GM21825 (cell line): ENCODE measurements around the gene RGS7.

Experiments
- ATAC-seq: cut with Tn5 transposase; IDR thresholded peaks from one replicate; pipeline ENCODE4 v1.9.1; 2021; ENCODE audit warnings: mild to moderate bottlenecking, moderate library complexity; ENCODE audit not compliant: unreplicated experiment

RGS7 gene

GRCh38 chr1:240869071-240869470 lies 487.9 kb downstream of the RGS7 start:
- no peak for ATAC-seq

- no peak for ATAC-seq
These were observed 490.3 kb downstream of the RGS7 start for GRCh38 chr1:240866724-240867123.

- no peak for ATAC-seq
These were observed 497.0 kb downstream of the RGS7 start for GRCh38 chr1:240860023-240860422.

GRCh38 chr1:240854367-240854766 lies 502.6 kb downstream of the RGS7 start:
- ATAC-seq = no peak

GRCh38 chr1:240847325-240847724 lies 509.7 kb downstream of the RGS7 start:
- no peak for ATAC-seq

- no peak for ATAC-seq
These were observed 512.5 kb downstream of the RGS7 start for GRCh38 chr1:240844486-240844885.

GRCh38 chr1:240843798-240844197 lies 513.2 kb downstream of the RGS7 start:
- no peak for ATAC-seq

GRCh38 chr1:240836271-240836670 lies 520.7 kb downstream of the RGS7 start:
- ATAC-seq = no peak

GRCh38 chr1:240835291-240835690 lies 521.7 kb downstream of the RGS7 start:
- no peak for ATAC-seq

GRCh38 chr1:240833075-240833474 lies 523.9 kb downstream of the RGS7 start:
- no peak for ATAC-seq

- ATAC-seq = no peak
These were observed 525.1 kb downstream of the RGS7 start for GRCh38 chr1:240831922-240832321.

GRCh38 chr1:240831191-240831631 lies 525.8 kb downstream of the RGS7 start:
- ATAC-seq = no peak

GRCh38 chr1:240829487-240829886 lies 527.5 kb downstream of the RGS7 start:
- no peak for ATAC-seq

GRCh38 chr1:240827786-240828185 lies 529.2 kb downstream of the RGS7 start:
- no peak for ATAC-seq

GRCh38 chr1:240824238-240824637 lies 532.8 kb downstream of the RGS7 start:
- no peak for ATAC-seq

- no peak for ATAC-seq
These were observed 533.6 kb downstream of the RGS7 start for GRCh38 chr1:240823357-240823756.

- ATAC-seq = no peak
These were observed 535.1 kb downstream of the RGS7 start for GRCh38 chr1:240821925-240822324.

GRCh38 chr1:240820816-240821215 lies 536.2 kb downstream of the RGS7 start:
- no peak for ATAC-seq

- ATAC-seq = no peak
These were observed 540.5 kb downstream of the RGS7 start for GRCh38 chr1:240816472-240816871.

GRCh38 chr1:240813720-240814119 lies 543.3 kb downstream of the RGS7 start:
- no peak for ATAC-seq

- ATAC-seq = no peak
These were observed 545.7 kb downstream of the RGS7 start for GRCh38 chr1:240811256-240811655.

GRCh38 chr1:240808381-240808780 lies 548.6 kb downstream of the RGS7 start:
- ATAC-seq = no peak

- ATAC-seq = no peak
These were observed 550.7 kb downstream of the RGS7 start for GRCh38 chr1:240806200-240806745.
